GM13977 (cell line): ENCODE data around the gene ABHD15.

Source experiments
- DNase-seq: peaks from one replicate; pipeline ENCODE4 v3.0.0; 2012; ENCODE audit warnings: low spot score
- in situ Hi-C: fragments of 300-500 bp; cut with MboI; formaldehyde crosslinking; loops from one replicate; pipeline ENCODE4 v1.12.0; 2022; ENCODE audit warnings: low sequenced_read_pairs, low pct_unique_long_range_greater_than_20kb, mixed read lengths, inconsistent platforms; ENCODE audit not compliant: unreplicated experiment
- TF ChIP-seq, protein P1 (sequence below): IDR thresholded peaks from 2 replicates; pipeline ENCODE4 v1.5.1; 2012; ENCODE audit warnings: mild to moderate bottlenecking, control low read depth; ENCODE audit not compliant: insufficient read depth; ENCODE audit errors: extremely low read depth, missing control alignments

Gene ABHD15

DNA sequence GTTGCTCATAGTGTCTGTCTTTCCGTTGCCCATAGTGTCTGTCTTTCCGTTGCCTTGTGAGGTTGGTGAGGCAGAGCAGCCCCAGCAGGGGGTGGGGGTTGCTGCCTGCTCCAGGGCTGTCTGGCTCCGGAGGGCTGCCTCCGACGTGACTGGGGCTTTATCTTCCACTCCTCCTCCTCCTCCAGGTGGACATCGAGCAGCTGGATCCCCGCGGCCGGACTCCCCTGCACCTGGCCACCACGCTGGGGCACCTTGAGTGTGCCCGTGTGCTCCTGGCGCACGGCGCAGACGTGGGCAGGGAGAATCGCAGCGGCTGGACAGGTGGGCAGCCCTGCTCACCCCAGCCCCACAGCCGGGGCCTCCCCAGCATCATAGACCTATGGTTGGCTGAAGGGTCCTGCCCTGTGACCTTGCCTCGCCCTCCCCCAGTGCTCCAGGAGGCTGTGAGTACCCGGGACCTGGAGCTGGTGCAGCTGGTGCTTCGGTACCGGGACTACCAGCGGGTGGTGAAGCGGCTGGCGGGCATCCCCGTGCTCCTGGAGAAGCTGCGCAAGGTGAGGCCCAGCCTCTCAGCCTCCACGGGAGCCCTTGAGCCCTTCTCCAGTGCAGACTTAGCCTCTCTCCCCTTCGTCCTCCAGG is 40.8 kb upstream of the ABHD15 start:
- DNase-seq = no peak
- in situ Hi-C loops = no loop called here
- TF ChIP-seq, protein P1, sequence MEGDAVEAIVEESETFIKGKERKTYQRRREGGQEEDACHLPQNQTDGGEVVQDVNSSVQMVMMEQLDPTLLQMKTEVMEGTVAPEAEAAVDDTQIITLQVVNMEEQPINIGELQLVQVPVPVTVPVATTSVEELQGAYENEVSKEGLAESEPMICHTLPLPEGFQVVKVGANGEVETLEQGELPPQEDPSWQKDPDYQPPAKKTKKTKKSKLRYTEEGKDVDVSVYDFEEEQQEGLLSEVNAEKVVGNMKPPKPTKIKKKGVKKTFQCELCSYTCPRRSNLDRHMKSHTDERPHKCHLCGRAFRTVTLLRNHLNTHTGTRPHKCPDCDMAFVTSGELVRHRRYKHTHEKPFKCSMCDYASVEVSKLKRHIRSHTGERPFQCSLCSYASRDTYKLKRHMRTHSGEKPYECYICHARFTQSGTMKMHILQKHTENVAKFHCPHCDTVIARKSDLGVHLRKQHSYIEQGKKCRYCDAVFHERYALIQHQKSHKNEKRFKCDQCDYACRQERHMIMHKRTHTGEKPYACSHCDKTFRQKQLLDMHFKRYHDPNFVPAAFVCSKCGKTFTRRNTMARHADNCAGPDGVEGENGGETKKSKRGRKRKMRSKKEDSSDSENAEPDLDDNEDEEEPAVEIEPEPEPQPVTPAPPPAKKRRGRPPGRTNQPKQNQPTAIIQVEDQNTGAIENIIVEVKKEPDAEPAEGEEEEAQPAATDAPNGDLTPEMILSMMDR = no peak

DNA sequence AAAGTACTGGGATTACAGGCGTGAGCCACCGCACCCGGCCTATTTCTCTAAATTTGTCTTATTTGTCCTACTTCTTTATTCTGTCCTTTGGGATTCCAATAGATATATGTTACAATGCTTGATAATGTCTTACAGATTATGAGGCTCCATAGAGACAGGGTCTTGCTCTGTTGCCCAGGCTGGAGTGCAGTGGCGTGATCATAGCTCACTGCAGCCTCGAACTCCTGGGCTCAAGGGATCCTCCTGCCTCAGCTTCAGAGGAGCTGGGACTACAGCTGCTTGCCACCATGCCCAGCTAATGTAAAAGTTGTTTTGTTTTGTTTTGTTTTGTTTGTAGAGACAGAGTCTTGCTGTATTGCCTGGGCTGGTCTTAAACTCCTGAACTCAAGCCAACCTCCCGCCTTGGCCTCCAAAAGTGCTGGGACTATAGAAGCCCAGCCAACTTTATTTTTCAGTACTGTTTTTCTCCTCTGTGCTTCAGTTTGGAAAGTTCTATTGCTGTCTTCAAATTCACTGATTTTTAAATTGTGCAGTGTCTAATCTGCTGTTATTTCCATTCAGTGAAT is 36.4 kb upstream of the ABHD15 start:
- DNase-seq = no peak
- in situ Hi-C loops = no loop called here
- TF ChIP-seq, protein P1 = no peak

DNA sequence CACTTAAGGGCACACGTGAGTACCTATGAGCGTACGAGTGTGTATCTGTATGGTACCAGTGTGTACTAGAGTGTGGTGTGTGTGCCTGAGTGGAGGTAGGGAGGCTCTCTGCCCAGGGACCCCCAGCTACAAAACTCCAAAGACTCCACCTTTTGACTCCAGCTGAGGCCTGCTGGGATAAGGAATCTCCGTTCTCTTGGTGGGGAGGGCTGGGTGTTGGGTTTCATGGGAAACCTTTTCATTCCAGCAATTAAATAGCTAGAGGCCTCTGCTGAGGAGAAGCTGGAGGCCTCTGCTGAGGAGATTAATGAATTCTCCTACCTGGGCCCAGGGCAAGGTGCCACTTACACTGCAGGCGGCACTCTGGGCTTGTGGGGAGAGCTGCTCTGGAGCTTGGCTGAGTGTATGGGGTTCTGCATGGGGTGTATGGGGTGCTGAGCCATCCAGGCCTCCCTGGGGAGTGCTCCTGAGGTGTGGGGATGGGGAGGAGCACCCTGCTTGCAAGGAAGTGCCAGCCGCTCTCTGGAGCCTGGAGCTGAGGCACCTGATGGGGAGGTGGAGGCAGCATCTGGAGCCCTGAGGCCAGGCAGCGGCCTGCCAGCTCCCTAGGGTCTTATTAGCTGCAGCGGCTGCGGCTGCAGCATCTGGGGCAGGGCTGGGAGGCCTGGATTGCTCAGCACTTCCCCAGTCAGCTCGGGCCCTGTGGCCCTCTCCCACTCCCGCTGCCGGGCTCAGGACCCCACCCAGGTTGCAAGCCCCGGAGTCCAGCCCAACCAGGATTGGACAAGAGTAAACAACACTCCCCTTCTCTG is 30.7 kb upstream of the ABHD15 start:
- in situ Hi-C loops = no loop called here
- no peak for DNase-seq
- TF ChIP-seq, protein P1 = no peak

DNA sequence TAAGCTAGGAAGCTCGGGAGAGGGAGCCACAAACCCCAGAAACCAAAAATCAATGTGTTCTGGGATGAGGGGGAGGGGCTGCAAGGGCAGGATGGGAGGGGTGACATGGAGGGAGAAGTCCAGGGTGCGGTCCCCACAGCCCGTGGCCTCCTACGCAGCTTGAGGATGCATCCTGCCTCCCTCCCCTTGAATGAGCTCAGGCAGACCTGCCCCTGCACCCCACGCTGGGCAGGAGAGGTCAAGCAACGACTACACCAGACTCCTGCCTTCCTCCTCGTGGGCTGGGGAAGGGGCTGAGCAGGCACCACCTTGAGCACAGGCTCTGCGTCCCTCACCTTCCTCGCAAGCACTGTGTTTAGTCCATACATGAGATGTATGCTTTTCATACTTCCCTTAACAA is 30.0 kb upstream of the ABHD15 start:
- in situ Hi-C loops = no loop called here
- no peak for DNase-seq
- TF ChIP-seq, protein P1 = no peak

DNA sequence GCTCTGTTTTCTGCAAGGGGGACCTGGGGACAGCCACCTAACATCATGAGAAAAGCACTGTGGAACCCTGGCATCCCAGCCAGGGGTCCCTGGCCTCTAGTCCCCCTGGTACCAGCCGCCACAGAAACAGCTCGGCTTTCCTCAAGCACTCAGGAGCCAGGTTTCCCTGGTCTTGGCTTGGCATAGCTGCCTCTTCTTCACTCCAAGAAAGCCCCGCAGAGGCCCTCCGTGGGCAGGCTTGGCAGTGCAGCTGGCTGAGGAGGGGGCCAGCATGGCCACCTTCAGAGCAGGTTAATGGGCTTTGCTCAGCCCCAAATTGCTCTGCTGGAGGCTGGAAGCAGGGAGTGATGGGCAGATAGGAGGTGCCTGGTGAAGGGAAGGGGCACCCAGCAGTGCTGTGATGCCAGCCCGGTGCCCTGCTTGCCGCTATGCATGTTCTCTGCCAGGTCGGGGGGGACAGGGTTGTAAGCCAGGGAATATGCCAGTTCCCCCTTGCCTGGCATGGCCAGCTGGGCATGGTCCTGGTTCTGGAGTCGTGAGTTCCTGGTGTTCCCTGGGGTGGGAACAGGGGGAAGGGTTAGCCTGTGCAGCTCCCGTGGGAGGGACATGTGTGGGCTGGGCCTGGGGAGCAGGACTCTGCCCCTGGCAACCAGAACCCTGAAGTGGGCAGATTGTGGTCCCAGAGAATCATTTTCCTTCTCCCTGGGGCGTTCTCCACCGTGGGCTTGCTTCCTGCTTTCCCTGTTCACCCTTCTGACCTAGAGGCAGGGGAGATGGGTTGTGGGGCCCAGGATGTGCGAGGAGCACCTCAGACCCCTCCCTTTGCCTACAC is 29.3 kb upstream of the ABHD15 start:
- no peak for DNase-seq
- TF ChIP-seq, protein P1 = no peak
- in situ Hi-C loops = no loop called here
